Epithelial cell of proximal tubule (primary cell): ENCODE data around the gene CDK10. TPM values are rescaled to one million over a fixed set of nuclear protein-coding genes. Genes with fewer than 3 reads are reported as not detected.

ENCODE experiments used
- DNase-seq: peaks from one replicate; pipeline ENCODE4 v3.0.0-alpha.2; 2011; ENCODE audit warnings: low read depth
- H3K4me3 ChIP-seq: 2 replicates; pipeline ENCODE4 v1.5.1; 2011; ENCODE audit warnings: low read depth, mild to moderate bottlenecking, low read length
- CTCF ChIP-seq: conservative IDR thresholded peaks from 2 replicates; pipeline ENCODE4 v1.5.1; 2012; ENCODE audit warnings: low read depth, mild to moderate bottlenecking, low read length
- total RNA-seq: library from RNA; depleted of rRNA; stranded (reverse); fragments of >200 nt; gene quantifications from 2 replicates; pipeline ENCODE4 v1.2.3, GENCODE V29; 2015

Gene CDK10
- total RNA-seq = 35.1 and 57.2 TPM in 2 replicates

DNA sequence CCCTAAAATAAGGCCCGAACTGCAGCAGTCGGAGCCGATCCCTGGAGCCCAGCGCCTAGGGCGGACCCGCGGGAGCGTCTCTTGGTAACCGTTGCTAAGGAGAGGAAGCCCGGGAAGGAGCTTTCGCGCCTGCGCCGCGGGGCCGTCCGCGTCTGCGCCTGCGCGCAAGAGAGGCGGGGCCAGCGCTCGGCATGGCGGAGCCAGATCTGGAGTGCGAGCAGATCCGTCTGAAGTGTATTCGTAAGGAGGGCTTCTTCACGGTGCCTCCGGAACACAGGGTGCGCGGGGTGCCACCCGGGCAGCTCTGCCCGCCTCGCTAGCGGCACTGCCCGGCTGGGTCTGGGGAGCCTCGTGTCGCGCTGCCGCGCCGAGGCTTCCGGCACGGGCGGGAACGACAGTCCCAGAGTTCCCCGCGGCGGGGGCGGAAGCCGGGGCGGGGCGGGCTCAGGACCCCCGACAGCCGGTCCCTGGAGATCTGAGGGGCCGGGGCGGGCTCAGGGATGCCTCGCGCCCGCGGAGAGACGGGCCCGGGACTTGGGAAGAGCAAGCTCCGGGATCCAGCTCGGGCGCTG, at the start of gene CDK10:
TSS of gene CDK10 (plus strand) at position 170 of the 572 bp plus-strand sequence. CDS start at position 192, 22 bp downstream.
- H3K4me3 ChIP-seq = peak within 1 kb of the TSS; percentile 89
- TF ChIP-seq CTCF = no peak
- no peak for DNase-seq

DNA sequence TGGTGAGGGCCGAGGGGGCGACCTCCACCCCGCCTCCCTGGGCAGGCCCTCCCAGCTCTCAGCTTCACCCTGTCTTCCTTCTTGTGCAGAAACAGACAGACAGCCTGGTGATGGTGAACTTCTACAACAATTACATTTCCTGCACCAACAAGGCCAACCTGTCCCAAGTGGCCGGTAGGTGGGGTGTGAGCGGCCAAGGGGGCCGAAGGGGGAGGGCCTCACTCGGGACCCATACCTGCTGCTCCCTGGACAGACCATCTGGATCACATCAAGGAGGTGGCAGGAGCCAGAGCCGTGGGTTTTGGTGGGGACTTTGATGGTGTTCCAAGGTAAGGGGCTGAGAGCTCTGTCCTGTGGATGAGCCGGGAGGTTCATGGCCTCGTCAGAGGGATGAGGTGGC, 49.1 kb upstream of the CDK10 start:
- TF ChIP-seq CTCF = no peak
- DNase-seq = no peak

GRCh38 chr16:89638455-89638854, 48.0 kb upstream of the CDK10 start:
- no peak overlapping the region for H3K4me3 ChIP-seq
- no peak for DNase-seq
- no peak for TF ChIP-seq CTCF

More for the DNA sequence above, 49.1 kb upstream of the CDK10 start:
- H3K4me3 ChIP-seq = no peak overlapping the region

GRCh38 chr16:89639385-89639784, 47.1 kb upstream of the CDK10 start:
- no peak for TF ChIP-seq CTCF
- H3K4me3 ChIP-seq = no peak overlapping the region
- no peak for DNase-seq

DNA sequence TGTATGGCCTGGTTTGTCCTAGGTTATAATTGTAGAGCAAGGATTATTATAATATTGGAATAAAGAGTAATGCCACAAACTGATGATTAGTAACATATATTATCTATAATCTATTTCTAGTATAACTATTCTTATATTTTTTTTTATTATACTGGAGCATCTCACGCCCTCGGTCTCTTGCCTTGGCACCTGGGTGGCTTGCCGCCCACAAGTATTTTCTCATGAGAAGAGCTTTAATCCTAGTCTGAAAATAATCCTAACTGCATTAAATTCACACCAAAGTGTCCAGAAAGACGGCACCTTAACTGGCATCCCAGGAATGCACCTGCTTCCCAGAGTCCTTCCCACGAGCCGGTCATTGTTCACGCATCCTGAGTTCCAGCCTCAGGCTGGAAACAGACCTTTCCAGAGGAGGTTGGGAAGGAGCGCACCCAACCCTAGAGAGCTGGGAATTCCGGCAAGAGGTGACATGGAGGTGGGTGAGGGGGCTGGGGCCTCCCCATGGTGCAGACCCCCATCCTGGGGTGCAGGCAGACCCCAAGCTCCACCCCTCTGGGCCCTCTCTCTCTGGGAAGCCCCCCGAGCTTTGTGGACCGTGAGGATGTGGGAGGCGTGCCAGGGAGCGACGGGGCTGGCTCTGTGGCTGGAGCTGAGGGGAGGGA, 44.9 kb upstream of the CDK10 start:
- DNase-seq = no peak
- no peak overlapping the region for H3K4me3 ChIP-seq
- no peak for TF ChIP-seq CTCF

DNA sequence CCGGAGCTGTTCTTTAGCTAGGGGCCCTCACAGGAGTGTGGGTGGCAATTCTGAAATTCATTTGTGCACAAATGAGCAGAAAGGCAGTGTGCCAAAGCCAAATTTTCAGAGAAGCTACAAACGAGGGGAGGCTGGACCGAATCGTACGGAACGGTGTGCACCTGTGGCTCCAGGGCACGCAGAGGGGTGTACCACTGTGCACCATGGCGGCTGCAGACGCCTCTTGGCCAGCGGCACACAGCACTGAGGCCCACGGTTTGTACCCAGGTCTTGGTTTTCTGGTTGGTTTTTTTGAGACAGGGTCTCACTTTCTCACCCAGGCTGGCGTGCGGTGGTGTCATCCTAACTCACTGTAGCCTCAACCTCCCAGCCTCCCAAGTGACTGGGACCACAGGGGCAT, 43.9 kb upstream of the CDK10 start:
- no peak for DNase-seq
- no peak for TF ChIP-seq CTCF
- H3K4me3 ChIP-seq = no peak overlapping the region

DNA sequence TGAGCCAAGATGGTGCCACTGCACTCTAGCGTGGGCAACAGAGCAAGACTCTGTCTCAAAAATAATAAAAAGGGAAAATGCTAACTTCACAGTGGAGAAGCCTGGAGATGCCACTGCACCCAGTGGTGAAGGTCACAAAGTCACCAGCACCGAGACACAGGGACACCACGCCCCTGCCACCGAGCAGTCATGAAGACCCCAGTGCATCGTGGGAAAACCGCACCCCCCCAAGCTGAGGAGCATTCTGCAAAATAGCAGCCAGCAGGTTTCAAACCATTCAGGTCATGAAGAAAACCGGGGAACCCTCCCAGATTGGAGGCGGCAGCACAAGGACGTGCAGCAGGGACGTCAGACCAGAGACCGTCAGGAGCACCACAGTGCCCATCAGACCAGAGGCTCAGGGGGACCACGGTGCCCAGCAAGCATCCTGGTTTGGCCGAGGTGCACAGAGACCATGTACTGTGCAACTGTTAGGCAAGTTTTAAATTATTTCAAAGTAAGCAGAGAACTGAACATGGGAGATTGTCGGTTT, 42.7 kb upstream of the CDK10 start:
- DNase-seq = no peak
- H3K4me3 ChIP-seq = no peak overlapping the region
- no peak for TF ChIP-seq CTCF
